HG03378 (cell line): ENCODE results near the gene GALNT12.

Source experiments
- ATAC-seq: cut with Tn5 transposase; IDR thresholded peaks from one replicate; pipeline ENCODE4 v1.9.1; 2021; ENCODE audit warnings: mild to moderate bottlenecking, moderate library complexity; ENCODE audit not compliant: unreplicated experiment

Gene GALNT12

DNA sequence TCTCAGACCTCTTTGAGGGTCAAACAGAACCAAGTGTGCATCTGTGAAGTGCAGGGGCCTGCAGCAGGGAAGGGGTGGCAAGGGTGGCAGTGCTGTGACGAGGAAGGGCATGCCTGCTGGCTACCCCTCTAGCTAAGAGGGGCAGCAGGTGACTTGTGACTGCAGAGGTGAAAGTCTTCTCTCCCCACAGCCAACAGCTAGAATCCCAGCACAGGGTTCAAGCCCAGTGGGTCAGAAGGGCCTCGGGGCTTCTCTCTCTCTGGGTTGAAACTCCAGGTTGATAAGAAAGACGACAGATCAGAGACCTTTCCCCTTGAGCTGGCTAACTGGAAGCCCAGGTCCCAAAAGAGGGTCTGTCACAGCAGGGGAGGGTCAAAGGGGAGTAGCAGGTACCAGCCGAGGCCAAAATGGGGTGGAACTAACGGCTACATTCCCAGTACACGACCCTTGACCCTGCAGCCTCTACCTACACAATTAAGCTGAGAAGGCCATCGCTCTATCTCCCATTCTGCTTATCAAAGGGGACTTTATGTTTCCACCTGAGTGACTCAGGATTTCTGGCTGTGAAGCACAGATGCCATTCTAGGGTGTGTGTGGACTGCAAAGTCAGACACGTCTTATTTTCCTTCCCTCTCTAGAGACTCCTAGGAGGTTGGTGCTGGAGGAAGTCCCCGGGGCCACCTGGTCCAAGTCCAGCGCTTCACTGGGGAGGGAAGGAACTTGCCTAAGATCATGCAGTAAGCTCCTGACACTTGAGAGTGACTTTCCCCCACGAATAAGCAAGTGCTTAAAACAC, 25.7 kb upstream of the GALNT12 start:
- ATAC-seq, result no peak

DNA sequence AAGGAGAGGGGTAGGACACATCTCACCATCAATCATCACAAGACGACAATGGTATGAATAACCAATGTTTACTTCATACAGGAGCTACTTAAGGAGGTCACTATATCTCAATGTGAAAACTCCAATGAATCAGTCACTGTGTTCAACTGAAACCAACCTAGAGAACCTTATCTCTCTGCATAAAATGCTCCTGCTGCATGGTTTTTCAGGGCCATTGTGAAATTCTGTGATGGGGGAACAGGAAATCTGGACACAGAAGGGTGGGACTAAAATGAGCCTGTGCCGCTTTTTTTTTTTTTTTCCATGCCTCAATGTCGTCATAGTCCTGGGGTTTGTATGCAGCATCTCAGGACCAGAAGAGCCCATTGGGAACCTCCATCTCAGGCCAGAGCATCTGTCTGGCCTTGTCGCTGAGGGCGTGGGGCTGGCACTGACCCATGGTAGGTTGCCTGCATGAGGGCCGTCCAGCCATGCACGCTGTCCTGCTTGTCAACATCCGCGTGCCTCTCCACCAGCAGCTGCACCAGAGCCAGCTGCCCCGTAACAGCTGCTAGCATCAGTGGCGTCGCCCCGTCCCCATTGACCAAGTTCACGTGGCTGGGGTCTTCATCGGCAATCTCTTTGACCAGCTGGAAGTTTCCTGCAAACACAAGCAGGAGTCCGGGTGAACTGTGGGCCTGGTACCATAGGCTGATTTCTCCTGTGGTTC, 23.8 kb upstream of the GALNT12 start:
- no peak for ATAC-seq

GRCh38 chr9:98784831-98785806, 22.4 kb upstream of the GALNT12 start:
- ATAC-seq, result no peak

DNA sequence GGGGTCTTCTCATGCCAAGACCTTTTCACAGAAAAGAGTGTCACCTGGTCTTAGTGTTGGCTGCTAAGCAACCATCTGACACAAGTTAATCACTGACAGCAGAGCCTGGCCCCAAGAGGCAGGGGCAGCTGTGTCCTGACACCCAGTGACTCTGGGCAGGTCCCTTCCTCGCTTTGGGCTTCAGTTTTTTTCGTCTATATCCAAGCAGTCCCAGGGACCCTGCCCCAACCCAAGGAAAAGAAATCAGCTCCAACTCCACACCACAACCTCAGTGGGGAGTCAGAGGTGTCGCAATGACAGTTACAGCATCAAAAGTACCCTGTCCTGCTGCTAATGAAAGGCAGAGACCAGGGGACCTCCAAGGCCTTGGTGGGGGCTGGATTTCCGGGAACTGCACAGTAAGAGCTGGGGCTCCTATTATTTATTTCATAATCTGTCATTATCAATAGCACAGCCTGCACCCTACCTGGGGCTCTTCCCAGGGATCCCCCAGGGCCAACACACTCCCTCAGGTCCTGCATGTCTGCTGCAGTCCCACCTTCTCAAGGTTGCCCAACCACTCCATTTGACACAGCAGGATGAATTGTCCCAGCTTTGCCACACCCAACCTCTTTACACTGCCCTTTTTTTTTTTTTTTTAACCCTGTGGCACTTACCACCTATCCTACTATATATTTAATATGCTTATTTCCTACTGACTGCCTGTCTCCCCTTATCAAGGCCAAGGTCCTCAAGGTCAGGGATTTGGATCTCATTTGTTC, 20.5 kb upstream of the GALNT12 start:
- no peak for ATAC-seq

DNA sequence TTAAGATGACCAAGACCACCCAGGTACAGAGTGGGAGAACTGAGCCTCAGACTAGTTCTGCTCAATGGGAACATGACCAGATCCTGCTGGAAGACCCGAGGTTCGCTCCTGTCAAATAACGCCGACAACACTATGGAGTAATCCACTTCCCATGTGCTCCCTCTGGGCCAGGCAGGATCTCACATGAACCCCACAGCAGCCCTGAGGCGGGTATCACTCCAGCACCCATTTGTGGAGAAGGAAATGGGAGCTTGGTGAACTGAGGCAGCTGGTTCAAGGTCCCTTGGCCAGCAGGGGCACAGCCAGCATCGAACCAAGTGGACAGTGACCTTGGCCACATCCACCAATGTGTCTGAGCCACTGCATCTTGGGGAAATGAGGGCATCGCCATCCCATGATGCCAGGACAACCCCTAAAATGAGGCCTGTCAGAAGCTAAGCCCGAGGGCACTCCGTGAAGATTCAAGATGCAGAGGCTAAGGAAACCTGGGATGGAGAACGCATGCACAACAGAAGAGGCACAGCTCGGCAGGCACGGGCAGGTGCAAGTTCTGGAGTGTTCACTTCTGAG, 19.6 kb upstream of the GALNT12 start:
- no peak for ATAC-seq

DNA sequence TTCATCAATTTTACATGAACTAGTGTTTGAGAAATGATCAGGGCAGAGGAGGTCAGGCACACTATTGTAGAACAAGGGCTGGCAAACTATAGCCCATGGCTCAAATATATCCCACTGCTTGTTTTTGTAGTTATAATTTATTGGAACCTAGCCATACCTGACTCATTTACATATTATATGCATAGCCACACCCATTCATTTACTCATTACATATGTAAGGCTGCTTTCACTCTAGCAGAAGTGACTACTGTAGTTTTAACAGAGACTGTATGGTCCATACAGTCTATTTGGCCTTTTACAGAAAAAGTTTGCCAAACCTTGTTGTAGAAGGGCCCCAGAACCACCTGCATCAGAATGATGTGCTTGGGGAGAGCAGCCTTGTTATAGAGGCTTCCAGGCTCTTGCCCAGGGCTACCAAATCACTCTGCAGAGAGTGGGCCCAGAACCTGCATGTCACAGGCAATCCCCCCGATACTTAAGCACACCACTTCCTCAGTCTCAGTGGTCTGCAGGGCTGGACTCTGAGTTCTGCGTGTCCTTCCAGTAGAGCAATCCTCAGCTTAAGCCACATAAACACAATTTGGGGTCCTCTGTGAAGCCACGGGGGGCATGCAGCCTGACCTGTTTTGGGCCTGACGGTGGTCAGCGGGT, 17.9 kb upstream of the GALNT12 start:
- no peak for ATAC-seq

DNA sequence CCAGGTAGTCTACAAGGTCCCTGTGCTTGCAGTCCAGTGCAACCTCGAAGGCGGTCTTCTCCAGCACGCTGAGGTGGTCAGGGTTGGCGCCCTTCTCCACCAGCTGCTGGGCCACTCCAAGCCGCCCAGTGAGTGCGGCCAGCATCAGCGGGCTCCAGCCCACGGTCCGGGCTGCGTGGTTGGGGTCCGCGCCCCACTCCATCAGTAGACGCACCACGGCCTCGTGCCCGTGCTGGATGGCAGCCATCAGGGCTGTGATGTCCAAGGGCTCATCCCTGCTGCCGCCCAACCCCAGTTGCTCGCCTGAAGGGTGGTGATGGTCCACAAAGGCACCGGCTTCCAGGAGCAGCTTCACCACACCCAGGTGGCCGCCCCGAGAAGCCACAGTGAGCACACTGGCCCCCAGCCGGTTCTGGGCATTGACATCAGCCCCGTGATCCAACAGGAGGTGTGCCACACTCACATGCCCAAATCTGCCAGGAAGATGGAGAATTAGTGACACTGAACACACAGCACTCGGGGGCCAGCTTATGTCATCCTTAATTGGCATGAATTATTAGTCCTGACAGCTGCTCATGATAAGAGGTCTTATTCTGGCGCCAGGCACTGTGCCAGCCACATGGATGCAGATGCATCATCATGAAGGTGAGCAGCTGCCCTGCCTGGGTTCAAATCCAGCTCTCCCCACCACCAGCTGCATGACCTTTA, 17.2 kb upstream of the GALNT12 start:
- ATAC-seq, result no peak

DNA sequence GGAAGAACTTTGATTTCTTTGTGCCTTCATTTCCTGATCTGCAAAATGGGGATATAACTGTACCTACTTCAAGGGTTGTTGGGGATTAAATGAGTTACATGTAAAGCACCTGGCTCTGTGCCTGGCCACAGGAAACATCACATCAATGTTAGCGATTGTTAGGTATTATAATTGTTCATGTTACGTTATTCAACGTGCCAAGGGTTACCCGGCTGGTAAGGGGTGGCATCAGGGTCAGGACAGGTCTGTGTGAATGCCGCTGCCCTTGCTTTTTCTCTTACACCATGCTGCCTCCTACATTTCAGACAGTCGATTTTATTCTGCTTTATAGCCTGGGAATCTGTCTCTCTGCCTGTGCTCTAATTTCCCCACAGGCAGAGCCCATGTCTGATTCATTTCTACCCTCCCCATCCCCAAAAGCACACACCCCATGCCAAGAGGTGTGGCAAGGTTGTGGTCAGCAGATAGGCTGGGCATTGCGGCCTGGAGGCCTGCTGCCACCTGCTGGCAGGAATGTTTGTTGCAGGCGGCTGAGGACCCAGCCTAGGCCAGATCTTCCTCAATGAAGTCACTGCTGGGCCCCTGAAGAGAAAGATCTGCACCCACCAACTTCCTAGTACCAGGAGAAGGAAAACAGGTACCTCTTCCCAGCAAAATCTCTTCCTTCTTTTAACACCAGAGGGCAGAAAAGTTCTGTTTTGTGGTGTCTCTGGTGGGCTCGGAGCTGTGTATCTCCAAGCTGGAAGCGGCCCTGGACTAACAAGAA, 16.4 kb upstream of the GALNT12 start:
- ATAC-seq, result no peak

DNA sequence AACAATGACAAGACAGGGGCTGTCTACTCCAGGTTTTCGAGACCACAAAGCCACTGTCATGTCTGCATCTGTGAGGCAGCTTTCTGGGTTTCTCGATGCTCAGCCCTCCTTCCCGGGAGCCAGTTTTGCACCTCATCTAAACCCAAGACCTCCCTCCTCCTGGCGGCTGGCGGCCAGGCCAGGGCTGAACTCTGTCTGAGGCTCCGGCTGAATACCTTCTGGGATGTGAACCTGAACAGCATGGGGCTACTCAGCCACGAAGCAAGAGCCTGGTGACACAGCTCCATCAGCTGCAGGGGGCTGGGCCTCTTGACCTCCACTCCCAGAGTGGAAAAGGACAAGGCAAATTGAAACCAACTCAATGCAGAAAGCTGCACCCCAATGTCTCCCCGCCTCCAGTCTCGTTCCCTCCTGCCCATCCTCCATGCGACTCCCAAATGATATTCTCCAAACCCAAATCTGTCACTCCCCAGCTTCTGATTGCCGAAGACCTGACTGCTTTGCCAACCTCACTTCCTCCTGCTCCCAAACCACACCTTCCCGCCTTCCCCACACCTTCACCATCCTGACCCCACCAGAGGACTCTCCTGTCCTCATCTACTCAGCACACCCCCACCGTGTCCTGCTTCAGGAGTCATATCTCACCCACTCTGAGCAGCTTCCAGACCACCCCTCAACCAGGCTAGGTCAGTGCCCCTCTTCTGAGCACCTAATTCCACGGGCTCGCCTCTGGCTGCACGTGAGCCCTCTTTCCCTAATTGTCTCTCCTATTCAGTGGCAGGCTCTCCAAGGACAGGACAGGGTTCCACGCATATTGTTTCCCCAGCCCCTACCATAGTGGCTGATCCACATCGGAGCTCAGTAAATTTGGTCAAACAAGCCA, 15.6 kb upstream of the GALNT12 start:
- ATAC-seq, result no peak

DNA sequence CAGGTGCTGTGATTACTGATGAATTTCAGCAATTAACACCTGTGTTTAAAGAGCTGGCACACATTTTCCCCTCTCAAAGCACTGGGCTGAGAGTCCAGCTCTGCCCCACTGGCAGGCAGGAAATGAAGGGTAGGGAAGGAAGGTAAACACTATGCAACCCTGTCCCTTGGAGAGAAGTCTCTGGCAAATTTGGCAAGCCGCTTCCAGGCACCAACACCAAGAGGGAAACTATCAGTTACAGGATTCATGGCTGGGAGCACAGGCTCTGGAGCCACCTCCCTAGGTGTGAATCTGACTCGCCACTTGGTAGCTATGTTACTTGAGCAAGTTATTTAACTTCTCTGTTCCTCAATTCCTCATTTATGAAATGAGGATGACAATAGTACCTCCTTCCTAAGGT, 14.4 kb upstream of the GALNT12 start:
- ATAC-seq, result no peak

DNA sequence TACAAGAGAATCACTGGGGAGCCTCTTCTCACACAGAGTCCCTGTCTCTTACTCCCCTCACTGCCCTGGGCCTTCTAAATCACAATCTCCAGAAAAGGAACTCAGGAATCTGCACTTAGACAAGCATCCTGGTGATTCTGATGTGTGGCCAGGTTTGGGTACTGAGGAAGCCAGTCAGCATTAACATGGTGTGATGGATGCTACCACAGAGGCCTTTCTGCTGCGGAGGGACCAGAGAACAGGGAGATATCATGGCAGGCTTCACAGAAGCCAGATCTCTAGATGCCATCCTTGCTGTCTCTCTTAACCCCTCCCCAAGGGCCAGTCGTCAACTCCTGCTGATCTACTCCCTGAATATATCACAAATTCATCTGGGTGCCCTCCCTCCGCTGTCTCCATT, 12.7 kb upstream of the GALNT12 start:
- ATAC-seq, result no peak

- no peak for ATAC-seq
These were observed 12.0 kb upstream of the GALNT12 start for GRCh38 chr9:98795295-98795955.

- ATAC-seq, result peak; percentile 26
These were observed 11.5 kb upstream of the GALNT12 start for GRCh38 chr9:98795970-98796363.

- peak; percentile 65 for ATAC-seq
These were observed 10.9 kb upstream of the GALNT12 start, which contains the start of gene ANKS6 for GRCh38 chr9:98796364-98797101. ANKS6 (minus strand) TSS chr9:98796555; CDS start chr9:98796491, 64 bp downstream.

GRCh38 chr9:98797491-98797890, 10.0 kb upstream of the GALNT12 start:
- ATAC-seq, result no peak

GRCh38 chr9:98798254-98798653, 9.2 kb upstream of the GALNT12 start:
- ATAC-seq, result no peak
